IMR-90 (cell line): ENCODE data around the gene ADD2. TPM values are rescaled to one million over a fixed set of nuclear protein-coding genes. Genes with fewer than 3 reads are reported as not detected.

Experiments used
- ATAC-seq: fragments of 200-7000 bp; cut with Tn5 transposase; 2 replicates; pipeline ENCODE4 v1.9.1; 2020; ENCODE audit warnings: low read depth, mild to moderate bottlenecking, moderate library complexity
- BruUV-seq: library from RNA; stranded (reverse); fragments of 400-500 nt; replicated peaks from 2 replicates; lab custom pipeline; 2021; lab: Mats Ljungman, UMichigan
- CTCF ChIA-PET: fragments of 300-600 bp; formaldehyde crosslinking; extraction: SDS; loops from one replicate; lab custom pipeline; 2021; ENCODE audit warnings: antibody characterized with exemption; lab: Yijun Ruan, JAX
- POLR2A ChIA-PET: fragments of 300-600 bp; sonication (Branson Sonifier 250); formaldehyde crosslinking; loops from one replicate; lab custom pipeline; 2022; ENCODE audit warnings: antibody characterized with exemption; ENCODE audit not compliant: unreplicated experiment; lab: Charles Lee
- DNase-seq: peaks from one replicate; pipeline ENCODE4 v3.0.0; 2013
- H2AFZ ChIP-seq: replicated peaks from 2 replicates; pipeline ENCODE3; 2013; ENCODE audit warnings: low read length, mild to moderate bottlenecking; ENCODE audit not compliant: poor library complexity
- H2AK5ac ChIP-seq: 2 replicates; pipeline ENCODE4 v1.6.1; 2013; ENCODE audit warnings: low read depth, low read length, inconsistent platforms
- H2AK9ac ChIP-seq: replicated peaks from 2 replicates; pipeline ENCODE3; 2013; ENCODE audit warnings: mild to moderate bottlenecking, low read depth, low read length, moderate library complexity; ENCODE audit not compliant: poor library complexity
- H2BK120ac ChIP-seq: 2 replicates; pipeline ENCODE4 v1.6.1; 2013; ENCODE audit warnings: low read depth, low read length, inconsistent platforms
- H2BK15ac ChIP-seq: 3 replicates; pipeline ENCODE4 v1.6.1; 2013; ENCODE audit warnings: low read depth, low read length, inconsistent platforms
- H2BK20ac ChIP-seq: 2 replicates; pipeline ENCODE4 v1.6.1; 2013; ENCODE audit warnings: low read depth, mild to moderate bottlenecking, inconsistent platforms, low read length, moderate library complexity
- H2BK5ac ChIP-seq: 2 replicates; pipeline ENCODE4 v1.6.1; 2013; ENCODE audit warnings: mild to moderate bottlenecking, low read depth, low read length, inconsistent platforms; ENCODE audit not compliant: poor library complexity, severe bottlenecking
- H3K14ac ChIP-seq: replicated peaks from 2 replicates; pipeline ENCODE4 v1.6.1; 2013; ENCODE audit warnings: low read depth, low read length, inconsistent platforms
- H3K18ac ChIP-seq: 2 replicates; pipeline ENCODE4 v1.6.1; 2013; ENCODE audit warnings: low read depth, low read length, control low read depth
- H3K23ac ChIP-seq: 2 replicates; pipeline ENCODE4 v1.6.1; 2013; ENCODE audit warnings: low read depth, low read length, inconsistent platforms
- H3K27ac ChIP-seq: 2 replicates; pipeline ENCODE4 v1.5.1; 2013; ENCODE audit warnings: mild to moderate bottlenecking, control low read depth, low read length; ENCODE audit not compliant: insufficient read depth
- H3K27me3 ChIP-seq: 2 replicates; pipeline ENCODE4 v1.6.1; 2013; ENCODE audit warnings: low read length; ENCODE audit not compliant: control insufficient read depth, insufficient read depth
- H3K36me3 ChIP-seq: 2 replicates; pipeline ENCODE4 v1.6.1; 2013; ENCODE audit warnings: low read length, mixed read lengths; ENCODE audit not compliant: control insufficient read depth, insufficient read depth
- H3K4ac ChIP-seq: 2 replicates; pipeline ENCODE4 v1.6.1; 2013; ENCODE audit warnings: low read depth, low read length, inconsistent platforms
- H3K4me1 ChIP-seq: 2 replicates; pipeline ENCODE4 v1.6.1; 2013; ENCODE audit warnings: low read length, mixed read lengths; ENCODE audit not compliant: control insufficient read depth, insufficient read depth
- H3K4me2 ChIP-seq: 2 replicates; pipeline ENCODE4 v1.6.1; 2013; ENCODE audit warnings: low read depth, mild to moderate bottlenecking, control low read depth, low read length, moderate library complexity
- H3K4me3 ChIP-seq: 2 replicates; pipeline ENCODE4 v1.5.1; 2013; ENCODE audit warnings: low read depth, mild to moderate bottlenecking, control low read depth, low read length, moderate library complexity; ENCODE audit not compliant: insufficient read depth
- H3K56ac ChIP-seq: 2 replicates; pipeline ENCODE4 v1.6.1; 2013; ENCODE audit warnings: low read length, inconsistent platforms; ENCODE audit not compliant: insufficient read depth; ENCODE audit errors: extremely low read depth
- H3K79me1 ChIP-seq, 2 experiments: 2 replicates each; pipeline ENCODE4 v1.6.1; 2013; ENCODE audit warnings: low read length in 2 of 2, inconsistent platforms in 1 of 2, low read depth in 1 of 2
- H3K9ac ChIP-seq: 2 replicates; pipeline ENCODE4 v1.6.1; 2013; ENCODE audit warnings: low read depth, low read length, control low read depth
- H3K9me1 ChIP-seq: 2 replicates; pipeline ENCODE4 v1.6.1; 2013; ENCODE audit warnings: low read length, inconsistent platforms; ENCODE audit not compliant: insufficient read depth
- H3K9me3 ChIP-seq: 2 replicates; pipeline ENCODE4 v1.6.1; 2013; ENCODE audit warnings: low read length; ENCODE audit not compliant: control insufficient read depth, insufficient read depth
- H4K20me1 ChIP-seq: 2 replicates; pipeline ENCODE4 v1.6.1; 2013; ENCODE audit warnings: low read length, inconsistent platforms; ENCODE audit not compliant: insufficient read depth
- H4K5ac ChIP-seq: 2 replicates; pipeline ENCODE4 v1.6.1; 2013; ENCODE audit warnings: mild to moderate bottlenecking, low read depth, low read length, control low read depth
- H4K8ac ChIP-seq, 2 experiments: 2 replicates each; pipeline ENCODE4 v1.6.1; 2013; ENCODE audit warnings: low read depth in 2 of 2, low read length in 2 of 2, control low read depth in 1 of 2, inconsistent platforms in 1 of 2
- H4K91ac ChIP-seq: 2 replicates; pipeline ENCODE4 v1.6.1; 2013; ENCODE audit warnings: low read depth, low read length, inconsistent platforms; ENCODE audit not compliant: insufficient read depth
- BHLHE40 ChIP-seq: fragments of 150-350 bp; IDR thresholded peaks from 2 replicates; pipeline ENCODE4 v1.6.1; 2016; ENCODE audit warnings: mild to moderate bottlenecking, low read depth, low read length
- CEBPB ChIP-seq: IDR thresholded peaks from 2 replicates; pipeline ENCODE4 v1.6.1; 2012; ENCODE audit warnings: low read depth, low read length, improper control_type of control experiment
- CHD1 ChIP-seq: IDR thresholded peaks from 2 replicates; pipeline ENCODE4 v1.6.1; 2012; ENCODE audit warnings: low read depth, low read length, improper control_type of control experiment
- CTCF ChIP-seq: conservative IDR thresholded peaks from 2 replicates; pipeline ENCODE4 v1.5.1; 2012; ENCODE audit warnings: mild to moderate bottlenecking, low read depth, low read length, improper control_type of control experiment
- ELK1 ChIP-seq: fragments of 150-350 bp; IDR thresholded peaks from 2 replicates; pipeline ENCODE4 v1.6.1; 2016; ENCODE audit warnings: low read depth, mild to moderate bottlenecking, low read length, moderate library complexity, borderline replicate concordance
- FOS ChIP-seq: fragments of 150-350 bp; IDR thresholded peaks from 2 replicates; pipeline ENCODE4 v1.6.1; 2016; ENCODE audit warnings: low read depth, low read length
- MAFK ChIP-seq: IDR thresholded peaks from 2 replicates; pipeline ENCODE4 v1.6.1; 2012; ENCODE audit warnings: low read depth, low read length, improper control_type of control experiment
- MAZ ChIP-seq: IDR thresholded peaks from 2 replicates; pipeline ENCODE4 v1.6.1; 2012; ENCODE audit warnings: low read depth, mild to moderate bottlenecking, low read length, improper control_type of control experiment, moderate library complexity, borderline replicate concordance
- NFE2L2 ChIP-seq: fragments of 150-350 bp; IDR thresholded peaks from 2 replicates; pipeline ENCODE4 v1.6.1; 2016; ENCODE audit warnings: low read depth, mild to moderate bottlenecking, low read length
- RAD21 ChIP-seq: IDR thresholded peaks from 2 replicates; pipeline ENCODE4 v1.6.1; 2012; ENCODE audit warnings: low read length, improper control_type of control experiment
- RCOR1 ChIP-seq: IDR thresholded peaks from 2 replicates; pipeline ENCODE4 v1.6.1; 2012; ENCODE audit warnings: mild to moderate bottlenecking, low read length, improper control_type of control experiment; ENCODE audit not compliant: insufficient replicate concordance
- RFX5 ChIP-seq: IDR thresholded peaks from 2 replicates; pipeline ENCODE4 v1.8.0; 2012; ENCODE audit warnings: low read depth, mild to moderate bottlenecking, low read length, moderate library complexity
- USF2 ChIP-seq: fragments of 150-350 bp; IDR thresholded peaks from 2 replicates; pipeline ENCODE4 v1.6.1; 2017; ENCODE audit warnings: mild to moderate bottlenecking, antibody characterized with exemption, low read length, low read depth
- WGBS, 2 experiments: methylation state at CpG; one replicate each; pipeline versions ENCODE4 v1.1.5 to v1.1.7; 2013; ENCODE audit warnings: missing lambda C conversion rate in 2 of 2; ENCODE audit not compliant: insufficient read length in 1 of 2; ENCODE audit errors: extremely low coverage in 2 of 2; 5-methylcytosine and 5-hydroxymethylcytosine counted together
- dilution Hi-C: fragments of 300-500 bp; cut with HindIII; formaldehyde crosslinking; loops from one replicate; pipeline ENCODE4 v1.14.3; 2018; ENCODE audit warnings: low sequenced_read_pairs; ENCODE audit not compliant: unreplicated experiment
- in situ Hi-C: fragments of 300-500 bp; cut with MboI; formaldehyde crosslinking; loops from 3 replicates; pipeline ENCODE4 v1.14.3; 2019; ENCODE audit warnings: low sequenced_read_pairs, inconsistent platforms, mixed read lengths
- intact Hi-C: fragments of 100-400 bp; cut with micrococcal nuclease; formaldehyde crosslinking; loops from 2 replicates; pipeline ENCODE4 v1.10.0; 2022
- polyA plus RNA-seq, 3 experiments: library from polyadenylated mRNA; depleted of rRNA; stranded (reverse); fragments of >200 nt; gene quantifications; 2 replicates each; pipeline ENCODE4 v1.2.3, GENCODE V29; 2012; ENCODE audit warnings: low replicate concordance in 1 of 3
- total RNA-seq: library from RNA; depleted of rRNA; stranded (reverse); fragments of >200 nt; gene quantifications from 2 replicates; pipeline ENCODE4 v1.2.3, GENCODE V29; 2012

ADD2 gene
- total and polyA plus RNA-seq, 2 of the 4 experiments (the other 2 are of a cell fraction): not detected

GRCh38 chr2:70657246-70657645 lies 110.8 kb downstream of the ADD2 start:
- in situ Hi-C loops: no loop called here
- CTCF ChIA-PET: no interaction called here
- no peak overlapping the region for H3K4ac ChIP-seq

More at GRCh38 chr2:70657246-70657645, 110.8 kb downstream of the ADD2 start:
- dilution Hi-C loops (no loop called here), intact Hi-C loops (no loop called here)
- H4K8ac ChIP-seq: no peak overlapping the region
- no peak overlapping the region for H3K23ac ChIP-seq
- no peaks in the 10 kb centered on the region for H4K20me1 ChIP-seq
- no peak overlapping the region for H2AFZ ChIP-seq
- H3K9me3 ChIP-seq: no peaks in the 10 kb centered on the region
- no CpG with 5 or more reads among the region's 5 CpGs for whole genome bisulfite sequencing, 2 experiments
- H3K79me1 ChIP-seq: no peaks in the 10 kb centered on the region
- no peak overlapping the region for H3K4me2 ChIP-seq
- H3K9me1 ChIP-seq: no peaks in the 10 kb centered on the region
- no peak overlapping the region for H2BK120ac ChIP-seq
- H2AK9ac ChIP-seq: no peak overlapping the region
- no peaks in the 10 kb centered on the region for H3K36me3 ChIP-seq
- H3K56ac ChIP-seq: no peak overlapping the region
- DNase-seq (no peak), ATAC-seq (no peak)
- H3K18ac ChIP-seq: no peak overlapping the region
- H4K91ac ChIP-seq: no peak overlapping the region
- H2BK15ac ChIP-seq: no peak overlapping the region
- TF ChIP-seq MAFK (no peak), BHLHE40 (no peak), CHD1 (no peak), ELK1 (no peak), RFX5 (no peak), RAD21 (no peak), FOS (no peak), NFE2L2 (no peak), CTCF (no peak), RCOR1 (no peak), CEBPB (no peak), USF2 (no peak), MAZ (no peak)
- no peak overlapping the region for H3K4me3 ChIP-seq
- H4K5ac ChIP-seq: no peak overlapping the region
- H2BK5ac ChIP-seq: no peak overlapping the region
- no peak overlapping the region for H3K9ac ChIP-seq
- H3K27me3 ChIP-seq: peaks cover 6% of the 10 kb centered on the region
- no peaks in the 10 kb centered on the region for H3K4me1 ChIP-seq
- no peak overlapping the region for H3K14ac ChIP-seq
- no peak overlapping the region for H2AK5ac ChIP-seq
- no TSS peak for BruUV-seq
- no peak overlapping the region for H2BK20ac ChIP-seq
- H3K27ac ChIP-seq: no peak overlapping the region
- POLR2A ChIA-PET: no interaction called here
